PC-9 (cell line): ENCODE data around the gene REPS1. TPM values are rescaled to one million over a fixed set of nuclear protein-coding genes. Genes with fewer than 3 reads are reported as not detected.

Experiments used
- BruUV-seq: library from RNA; stranded (reverse); fragments of 400-500 nt; replicated peaks from 2 replicates; lab custom pipeline; 2021; lab: Mats Ljungman, UMichigan
- CTCF ChIA-PET: fragments of 300-600 bp; sonication (Branson Sonifier 250); formaldehyde crosslinking; loops from one replicate; lab custom pipeline; 2022; ENCODE audit warnings: antibody characterized with exemption; lab: Charles Lee
- POLR2A ChIA-PET: fragments of 300-600 bp; sonication (Branson Sonifier 250); formaldehyde crosslinking; loops from one replicate; lab custom pipeline; 2022; ENCODE audit warnings: antibody characterized with exemption; ENCODE audit not compliant: unreplicated experiment; lab: Charles Lee
- DNase-seq, 2 experiments: peaks; one replicate each; pipeline versions ENCODE4 v3.0.0 to v3.0.0-alpha.2; 2015 to 2022; ENCODE audit warnings: mixed read lengths in 1 of 2
- H2AFZ ChIP-seq: fragments of 200-600 bp; sonication (generic); 2 replicates; pipeline ENCODE4 v1.8.1; 2017; ENCODE audit warnings: antibody characterized with exemption
- H3F3A ChIP-seq: fragments of 200-600 bp; sonication (generic); 2 replicates; pipeline ENCODE4 v1.8.1; 2017; ENCODE audit warnings: antibody characterized with exemption, mild to moderate bottlenecking, low read depth; ENCODE audit not compliant: insufficient read depth
- H3K27ac ChIP-seq: fragments of 200-600 bp; sonication (generic); 2 replicates; pipeline ENCODE4 v1.6.1; 2016; ENCODE audit warnings: mixed run types
- H3K27me3 ChIP-seq: fragments of 200-600 bp; sonication (generic); 2 replicates; pipeline ENCODE4 v1.6.1; 2016; ENCODE audit warnings: low read depth, mixed run types; ENCODE audit not compliant: insufficient read depth
- H3K36me3 ChIP-seq: fragments of 200-600 bp; sonication (generic); 2 replicates; pipeline ENCODE4 v1.6.1; 2016; ENCODE audit warnings: low read depth, mixed run types
- H3K4me1 ChIP-seq: fragments of 200-600 bp; sonication (generic); replicated peaks from 2 replicates; pipeline ENCODE4 v1.6.1; 2016; ENCODE audit warnings: mixed run types; ENCODE audit not compliant: insufficient read depth
- H3K4me2 ChIP-seq: fragments of 200-600 bp; sonication (generic); 2 replicates; pipeline ENCODE4 v1.6.1; 2017; ENCODE audit warnings: mixed run types
- H3K4me3 ChIP-seq: fragments of 200-600 bp; sonication (generic); 2 replicates; pipeline ENCODE4 v1.6.1; 2016; ENCODE audit warnings: mixed run types
- H3K79me2 ChIP-seq: fragments of 200-600 bp; sonication (generic); 2 replicates; pipeline ENCODE4 v1.6.1; 2017; ENCODE audit warnings: low read depth, mixed run types
- H3K9me2 ChIP-seq: fragments of 200-600 bp; sonication (generic); 2 replicates; pipeline ENCODE4 v1.8.1; 2017; ENCODE audit warnings: mild to moderate bottlenecking; ENCODE audit not compliant: insufficient read depth
- H3K9me3 ChIP-seq: fragments of 200-600 bp; sonication (generic); 2 replicates; pipeline ENCODE4 v1.8.1; 2016; ENCODE audit warnings: low read depth; ENCODE audit not compliant: insufficient read depth
- H4K20me1 ChIP-seq: fragments of 200-600 bp; sonication (generic); 2 replicates; pipeline ENCODE4 v1.8.1; 2017; ENCODE audit not compliant: insufficient read depth
- EZH2 ChIP-seq: fragments of 200-600 bp; sonication (generic); IDR thresholded peaks from 2 replicates; pipeline ENCODE4 v1.8.0; 2017; ENCODE audit warnings: antibody characterized with exemption, low read depth
- intact Hi-C: fragments of 100-400 bp; cut with micrococcal nuclease; formaldehyde crosslinking; loops from one replicate; pipeline ENCODE4 v1.10.0; 2022; ENCODE audit not compliant: unreplicated experiment
- total RNA-seq: library from RNA; stranded (reverse); gene quantifications from 2 replicates; pipeline ENCODE4 v1.2.3, GENCODE V29; 2021
- TF ChIP-seq, protein P1 (sequence below): fragments of 200-600 bp; sonication (generic); conservative IDR thresholded peaks from 2 replicates; pipeline ENCODE4 v1.6.1; 2017; ENCODE audit warnings: mixed run types, antibody characterized with exemption, mild to moderate bottlenecking, moderate library complexity

REPS1 gene
- total RNA-seq, 1 experiment from 2014 or later, result 39.6 TPM

DNA sequence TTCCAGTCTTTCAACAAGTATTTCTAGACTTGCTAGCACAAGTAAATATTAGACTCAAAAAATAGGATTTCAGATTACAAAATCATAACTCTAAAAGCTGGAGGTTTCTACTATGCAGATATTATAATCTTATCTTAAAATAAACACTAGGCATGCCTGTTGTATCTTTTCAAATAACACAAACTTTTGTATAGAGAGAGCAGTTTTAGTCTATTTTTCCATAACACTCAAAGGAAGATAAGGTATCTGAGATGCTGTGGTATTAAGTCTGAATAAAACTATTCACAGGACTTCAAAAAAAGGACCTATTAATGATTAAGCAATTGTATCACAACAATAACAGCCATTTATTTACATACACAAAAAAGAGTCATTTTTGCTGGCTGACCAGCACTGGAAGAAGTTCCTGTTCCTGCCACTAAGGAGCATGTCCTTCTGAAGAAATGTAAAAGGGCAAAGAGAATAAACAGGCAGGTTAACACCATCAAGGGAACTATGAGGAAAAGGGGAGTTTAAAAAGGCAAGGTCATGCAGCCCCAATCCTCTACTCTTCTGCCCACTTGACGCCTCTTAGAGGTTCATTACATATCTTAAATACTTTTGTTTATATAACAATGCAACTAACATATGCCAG, 39.4 kb downstream of the REPS1 start:
- no peak for DNase-seq
- ChIA-PET CTCF (no interaction called here), POLR2A (no interaction called here)
- Histone ChIP-seq H3K27ac (peak overlapping the region; percentile 2; the same call in 1 of the 2 replicates), H4K20me1 (peaks cover 10% of the 10 kb centered on the region; the same call in 1 of the 2 replicates), H3K9me3 (peaks cover 9% of the 10 kb centered on the region; the same call in 1 of the 2 replicates), H3K4me3 (no peak overlapping the region), H2AFZ (no peak overlapping the region), H3K4me1 (peaks cover 24% of the 10 kb centered on the region), H3K4me2 (no peak overlapping the region), H3K79me2 (peaks cover 63% of the 10 kb centered on the region), H3F3A (peaks cover 12% of the 10 kb centered on the region; the same call in 1 of the 2 replicates), H3K9me2 (no peaks in the 10 kb centered on the region), H3K27me3 (no peaks in the 10 kb centered on the region), H3K36me3 (peaks cover 27% of the 10 kb centered on the region)
- no peak for TF ChIP-seq EZH2
- intact Hi-C loops, result no loop called here
- BruUV-seq, result no TSS peak

DNA sequence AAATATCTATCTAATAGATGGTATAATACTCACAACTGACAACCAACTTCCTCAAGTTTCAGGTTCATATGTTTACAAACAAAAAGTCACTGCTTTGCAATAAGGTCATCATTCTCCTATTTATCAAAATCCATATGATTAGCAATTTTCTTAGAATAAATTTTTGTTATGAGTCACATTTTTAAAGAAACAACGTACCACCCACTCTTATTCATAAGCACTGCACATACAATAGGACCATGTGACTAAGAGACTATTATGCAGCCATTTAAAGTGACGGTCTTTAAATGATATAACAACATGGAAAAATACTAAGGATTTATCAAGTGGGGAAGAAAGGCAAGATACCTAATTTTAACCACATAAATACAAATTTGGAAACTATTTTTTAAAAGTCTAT, 40.0 kb downstream of the REPS1 start:
- H3K4me3 ChIP-seq, result no peak overlapping the region
- peaks cover 24% of the 10 kb centered on the region for H3K4me1 ChIP-seq
- no peaks in the 10 kb centered on the region for H3K27me3 ChIP-seq
- H3K27ac ChIP-seq, result no peak overlapping the region
- peaks cover 12% of the 10 kb centered on the region; the same call in 1 of the 2 replicates for H3F3A ChIP-seq
- TF ChIP-seq, protein P1, sequence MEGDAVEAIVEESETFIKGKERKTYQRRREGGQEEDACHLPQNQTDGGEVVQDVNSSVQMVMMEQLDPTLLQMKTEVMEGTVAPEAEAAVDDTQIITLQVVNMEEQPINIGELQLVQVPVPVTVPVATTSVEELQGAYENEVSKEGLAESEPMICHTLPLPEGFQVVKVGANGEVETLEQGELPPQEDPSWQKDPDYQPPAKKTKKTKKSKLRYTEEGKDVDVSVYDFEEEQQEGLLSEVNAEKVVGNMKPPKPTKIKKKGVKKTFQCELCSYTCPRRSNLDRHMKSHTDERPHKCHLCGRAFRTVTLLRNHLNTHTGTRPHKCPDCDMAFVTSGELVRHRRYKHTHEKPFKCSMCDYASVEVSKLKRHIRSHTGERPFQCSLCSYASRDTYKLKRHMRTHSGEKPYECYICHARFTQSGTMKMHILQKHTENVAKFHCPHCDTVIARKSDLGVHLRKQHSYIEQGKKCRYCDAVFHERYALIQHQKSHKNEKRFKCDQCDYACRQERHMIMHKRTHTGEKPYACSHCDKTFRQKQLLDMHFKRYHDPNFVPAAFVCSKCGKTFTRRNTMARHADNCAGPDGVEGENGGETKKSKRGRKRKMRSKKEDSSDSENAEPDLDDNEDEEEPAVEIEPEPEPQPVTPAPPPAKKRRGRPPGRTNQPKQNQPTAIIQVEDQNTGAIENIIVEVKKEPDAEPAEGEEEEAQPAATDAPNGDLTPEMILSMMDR, result no peak
- no peak for TF ChIP-seq EZH2
- BruUV-seq, result no TSS peak
- H3K9me3 ChIP-seq, result peaks cover 9% of the 10 kb centered on the region; the same call in 1 of the 2 replicates
- intact Hi-C loops, result no loop called here
- no peak overlapping the region for H2AFZ ChIP-seq
- CTCF ChIA-PET, result no interaction called here
- POLR2A ChIA-PET, result interaction anchor here (0.5 kb wide), 1 partner anchor 8 kb away, joined by 5 read pairs; no protein-coding TSS in a partner anchor
- peaks cover 32% of the 10 kb centered on the region for H3K36me3 ChIP-seq
- DNase-seq, result no peak
- H4K20me1 ChIP-seq, result 0 out of 2 replicates have a peak, but pooled peaks cover 9% of the 10 kb centered on the region
- H3K4me2 ChIP-seq, result no peak overlapping the region
- H3K79me2 ChIP-seq, result peaks cover 56% of the 10 kb centered on the region
- H3K9me2 ChIP-seq, result no peaks in the 10 kb centered on the region

DNA sequence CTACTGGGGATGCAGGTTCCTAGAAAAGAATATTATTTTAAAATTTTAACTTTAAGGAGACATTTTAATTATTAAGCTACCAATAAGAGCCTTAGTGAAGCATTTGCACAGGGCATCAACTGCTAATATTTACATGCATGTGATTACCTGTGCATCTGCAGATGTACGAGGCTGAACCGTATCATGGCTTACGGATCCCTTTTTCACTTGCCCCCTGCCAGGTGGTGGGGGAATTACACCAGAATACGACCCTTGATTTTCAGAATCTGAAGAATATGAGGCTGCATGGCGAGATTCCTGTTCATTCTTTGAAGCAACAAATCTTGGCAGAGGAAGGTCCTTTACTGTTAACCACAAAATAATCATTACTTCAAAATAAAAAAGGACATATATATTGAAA, 42.7 kb downstream of the REPS1 start:
- ChIA-PET CTCF (no interaction called here), POLR2A (no interaction called here)
- BruUV-seq, result no TSS peak
- TF ChIP-seq, protein P1, result no peak
- TF ChIP-seq EZH2, result no peak
- no peaks in the 10 kb centered on the region for H3K9me2 ChIP-seq
- no peak for DNase-seq
- peaks cover 24% of the 10 kb centered on the region for H3K4me1 ChIP-seq
- H3F3A ChIP-seq, result peaks cover 16% of the 10 kb centered on the region; the same call in 1 of the 2 replicates
- H3K79me2 ChIP-seq, result peaks cover 31% of the 10 kb centered on the region
- peaks cover 42% of the 10 kb centered on the region for H3K36me3 ChIP-seq
- intact Hi-C loops, result no loop called here
- H3K27ac ChIP-seq, result peak overlapping the region; percentile 70
- no peaks in the 10 kb centered on the region for H4K20me1 ChIP-seq
- no peak overlapping the region for H2AFZ ChIP-seq
- no peaks in the 10 kb centered on the region for H3K27me3 ChIP-seq
- no peak overlapping the region for H3K4me3 ChIP-seq
- no peak overlapping the region for H3K4me2 ChIP-seq
- peaks cover 9% of the 10 kb centered on the region; the same call in 1 of the 2 replicates for H3K9me3 ChIP-seq
